Keratinocyte (primary cell): ENCODE data around the gene GPR15. TPM values are rescaled to one million over a fixed set of nuclear protein-coding genes. Genes with fewer than 3 reads are reported as not detected.

Experiments
- DNase-seq: peaks from one replicate; pipeline ENCODE4 v3.0.0-alpha.2; 2011; ENCODE audit warnings: low read depth, missing footprints, low spot score
- FAIRE-seq: peaks from 2 replicates; lab custom pipeline; 2011; peaks lifted over from hg19 to GRCh38; lab: Jason Lieb, UNC
- H2AFZ ChIP-seq: 2 replicates; pipeline ENCODE4 v1.6.0; 2012; ENCODE audit warnings: low read length, control low read depth, inconsistent platforms; ENCODE audit not compliant: control insufficient read depth
- H3K27ac ChIP-seq: 2 replicates; pipeline ENCODE4 v1.5.1; 2011; ENCODE audit warnings: low read length; ENCODE audit not compliant: control insufficient read depth, insufficient read depth
- H3K27me3 ChIP-seq: 3 replicates; pipeline ENCODE4 v1.6.0; 2011; ENCODE audit warnings: low read length; ENCODE audit not compliant: control insufficient read depth, insufficient read depth; ENCODE audit errors: extremely low read depth
- H3K36me3 ChIP-seq, 2 experiments: 2 replicates in 1 of 2; 3 replicates in 1 of 2; pipeline ENCODE4 v1.5.1; 2011; ENCODE audit warnings: low read length in 2 of 2, mild to moderate bottlenecking in 1 of 2; ENCODE audit not compliant: control insufficient read depth in 2 of 2, insufficient read depth in 2 of 2; ENCODE audit errors: extremely low read depth in 1 of 2
- H3K4me1 ChIP-seq: 3 replicates; pipeline ENCODE4 v1.5.1; 2011; ENCODE audit warnings: low read length; ENCODE audit not compliant: control insufficient read depth, insufficient read depth; ENCODE audit errors: extremely low read depth
- H3K4me2 ChIP-seq: 3 replicates; pipeline ENCODE4 v1.6.0; 2011; ENCODE audit warnings: low read depth, low read length; ENCODE audit not compliant: control insufficient read depth, insufficient read depth; ENCODE audit errors: extremely low read depth
- H3K4me3 ChIP-seq, 3 experiments: fragments of 200-600 bp in 1 of 3; sonication (generic) in 1 of 3; 2 replicates in 2 of 3; 3 replicates in 1 of 3; pipeline ENCODE4 v1.5.1; 2011 to 2016; ENCODE audit warnings: low read length in 3 of 3, mild to moderate bottlenecking in 3 of 3, control low read depth in 2 of 3, inconsistent platforms in 1 of 3, low read depth in 1 of 3, mixed read lengths in 1 of 3, mixed run types in 1 of 3, moderate library complexity in 1 of 3; ENCODE audit not compliant: control insufficient read depth in 2 of 3, insufficient read depth in 2 of 3; ENCODE audit errors: extremely low read depth in 1 of 3
- H3K79me2 ChIP-seq: 2 replicates; pipeline ENCODE4 v1.6.0; 2012; ENCODE audit warnings: low read length; ENCODE audit not compliant: control insufficient read depth, insufficient read depth
- H3K9ac ChIP-seq: 3 replicates; pipeline ENCODE4 v1.6.0; 2011; ENCODE audit warnings: low read length; ENCODE audit not compliant: control insufficient read depth, insufficient read depth; ENCODE audit errors: extremely low read depth
- H3K9me1 ChIP-seq: 3 replicates; pipeline ENCODE4 v1.6.0; 2011; ENCODE audit warnings: low read length; ENCODE audit not compliant: control insufficient read depth, insufficient read depth; ENCODE audit errors: extremely low read depth
- H3K9me3 ChIP-seq: 2 replicates; pipeline ENCODE4 v1.5.1; 2012; ENCODE audit warnings: low read depth, low read length; ENCODE audit not compliant: control insufficient read depth
- H4K20me1 ChIP-seq: 3 replicates; pipeline ENCODE4 v1.6.0; 2011; ENCODE audit warnings: low read length; ENCODE audit not compliant: control insufficient read depth, insufficient read depth; ENCODE audit errors: extremely low read depth
- CTCF ChIP-seq, 3 experiments: IDR thresholded peaks in 1 of 3; conservative IDR thresholded peaks in 1 of 3; optimal IDR thresholded peaks in 1 of 3; 2 replicates in 2 of 3; 3 replicates in 1 of 3; pipeline versions ENCODE3 to v1.5.1; 2011; ENCODE audit warnings: low read length in 3 of 3, mild to moderate bottlenecking in 3 of 3, moderate library complexity in 2 of 3, control low read depth in 1 of 3, inconsistent platforms in 1 of 3; ENCODE audit not compliant: insufficient read depth in 2 of 3; ENCODE audit errors: extremely low read depth in 1 of 3
- EZH2 ChIP-seq: IDR thresholded peaks from one replicate; pipeline ENCODE4 v1.6.1; 2012; ENCODE audit warnings: inconsistent platforms, mild to moderate bottlenecking, low read length, moderate library complexity
- dilution Hi-C: fragments of 300-500 bp; cut with MboI; formaldehyde crosslinking; loops from one replicate; pipeline ENCODE4 v1.7.0; 2020; ENCODE audit warnings: low sequenced_read_pairs; ENCODE audit not compliant: extremely low pct_ligation_motif_present
- polyA plus RNA-seq, 5 experiments: library from polyadenylated mRNA; depleted of rRNA in 3 of 5; stranded (reverse) in 3 of 5; stranded (forward) in 1 of 5; unstranded in 1 of 5; fragments of >200 nt; gene quantifications; 1 replicate in 1 of 5; 2 replicates in 3 of 5; 3 replicates in 1 of 5; pipeline versions ENCODE4 v1.2.1 to v1.2.3, GENCODE V29; 2011 to 2012; ENCODE audit warnings: missing spikeins in 2 of 5, low read depth in 1 of 5, low replicate concordance in 1 of 5

The GPR15 gene
- polyA plus RNA-seq, 1 donor (not counting 4 experiments of a cell fraction or from before 2014, with no cell fraction given): not detected

GRCh38 chr3:98501863-98502576 lies 29.8 kb upstream of the GPR15 start:
- Histone ChIP-seq H3K27ac (no peak overlapping the region), H3K79me2 (no peaks in the 10 kb centered on the region), H3K9me3 (no peaks in the 10 kb centered on the region), H3K4me2 (peak overlapping the region; percentile 51), H3K9ac (no peak overlapping the region), H4K20me1 (no peaks in the 10 kb centered on the region), H3K36me3 (no peaks in the 10 kb centered on the region), H2AFZ (no peak overlapping the region), H3K27me3 (no peaks in the 10 kb centered on the region), H3K9me1 (no peaks in the 10 kb centered on the region), H3K4me1 (peaks cover 9% of the 10 kb centered on the region), H3K4me3 (no peak overlapping the region)
- dilution Hi-C loops: no loop called here
- no peak for DNase-seq
- TF ChIP-seq CTCF (optimal IDR thresholded peaks at IDR 0.05 in 1 of 3, IDR thresholded peaks at IDR 0.05 in 1 of 3, conservative IDR thresholded peaks at IDR 0.05 in 1 of 3; ENCODE audit: extremely low read depth in 1 of 3, insufficient read depth in 2 of 3, low read length in 3 of 3) (no peak), EZH2 (no peak)
- FAIRE-seq: peak; percentile 43

- no peak for FAIRE-seq
- no peak for DNase-seq
- Histone ChIP-seq H4K20me1 (no peaks in the 10 kb centered on the region), H3K27me3 (no peaks in the 10 kb centered on the region), H3K9me3 (no peaks in the 10 kb centered on the region), H3K4me2 (no peak overlapping the region), H3K9ac (no peak overlapping the region), H2AFZ (no peak overlapping the region), H3K79me2 (no peaks in the 10 kb centered on the region), H3K36me3 (no peaks in the 10 kb centered on the region), H3K9me1 (no peaks in the 10 kb centered on the region), H3K27ac (no peak overlapping the region), H3K4me1 (peaks cover 9% of the 10 kb centered on the region), H3K4me3 (no peak overlapping the region)
- dilution Hi-C loops: no loop called here
- TF ChIP-seq CTCF (optimal IDR thresholded peaks at IDR 0.05 in 1 of 3, IDR thresholded peaks at IDR 0.05 in 1 of 3, conservative IDR thresholded peaks at IDR 0.05 in 1 of 3; ENCODE audit: extremely low read depth in 1 of 3, insufficient read depth in 2 of 3, low read length in 3 of 3) (no peak), EZH2 (no peak)
Observed at GRCh38 chr3:98504539-98504938, 27.2 kb upstream of the GPR15 start.
